CD8-positive, alpha-beta memory T cell (primary cell): Measurements from ENCODE around the gene PRLH. TPM values are rescaled to one million over a fixed set of nuclear protein-coding genes. Genes with fewer than 3 reads are reported as not detected.
A peak's percentile ranks its signal among the peaks of the same experiment; 100 is the strongest.

Source experiments
- CTCF ChIA-PET: fragments of 350-600 bp; sonication (Branson Sonifier 250); formaldehyde crosslinking; loops from one replicate; lab custom pipeline; 2021; ENCODE audit warnings: antibody characterized with exemption; lab: Charles Lee
- POLR2A ChIA-PET: fragments of 350-600 bp; sonication (Branson Sonifier 250); formaldehyde crosslinking; loops from one replicate; lab custom pipeline; 2021; ENCODE audit warnings: antibody characterized with exemption; lab: Charles Lee
- DNase-seq, 5 donors: peaks; one replicate each; pipeline versions ENCODE4 v3.0.0 to v3.0.0-alpha.2; 2020 to 2022; ENCODE audit warnings: mixed read lengths in 1 of 5
- H3K27ac ChIP-seq: one replicate; pipeline ENCODE4 v1.7.0; 2013; ENCODE audit warnings: low read depth, mild to moderate bottlenecking, low read length, moderate library complexity
- H3K27me3 ChIP-seq: 2 replicates; pipeline ENCODE4 v1.7.0; 2013; ENCODE audit warnings: low read length, mild to moderate bottlenecking; ENCODE audit not compliant: insufficient read depth, poor library complexity, severe bottlenecking
- H3K36me3 ChIP-seq: 2 replicates; pipeline ENCODE4 v1.7.0; 2013; ENCODE audit warnings: mild to moderate bottlenecking, low read length, moderate library complexity; ENCODE audit not compliant: insufficient read depth
- H3K4me1 ChIP-seq: 2 replicates; pipeline ENCODE4 v1.7.0; 2013; ENCODE audit warnings: mild to moderate bottlenecking, low read length, moderate library complexity; ENCODE audit not compliant: insufficient read depth
- H3K4me3 ChIP-seq: 2 replicates; pipeline ENCODE4 v1.7.0; 2013; ENCODE audit warnings: mild to moderate bottlenecking, low read length
- H3K9me3 ChIP-seq: 2 replicates; pipeline ENCODE4 v1.7.0; 2013; ENCODE audit warnings: mild to moderate bottlenecking, low read length
- H3K27ac Mint-ChIP-seq, 8 donors: one replicate each; pipeline ENCODE4 v1.8.0; 2020 to 2021; ENCODE audit warnings: mixed read lengths in 8 of 8, mild to moderate bottlenecking in 6 of 8, inconsistent platforms in 3 of 8, moderate library complexity in 3 of 8
- H3K27me3 Mint-ChIP-seq, 2 donors: one replicate each; pipeline ENCODE4 v1.8.0; 2020 to 2021; ENCODE audit warnings: mixed read lengths in 2 of 2, mild to moderate bottlenecking in 1 of 2, moderate library complexity in 1 of 2
- H3K36me3 Mint-ChIP-seq, 3 donors: one replicate each; pipeline ENCODE4 v1.8.0; 2020 to 2021; ENCODE audit warnings: mixed read lengths in 3 of 3, inconsistent platforms in 1 of 3, mild to moderate bottlenecking in 1 of 3
- H3K4me1 Mint-ChIP-seq, 3 donors: one replicate each; pipeline ENCODE4 v1.8.0; 2020 to 2021; ENCODE audit warnings: mixed read lengths in 3 of 3, inconsistent platforms in 1 of 3, mild to moderate bottlenecking in 1 of 3
- H3K4me3 Mint-ChIP-seq, 7 donors: one replicate each; pipeline ENCODE4 v1.8.0; 2020 to 2021; ENCODE audit warnings: mixed read lengths in 7 of 7, mild to moderate bottlenecking in 6 of 7, moderate library complexity in 4 of 7, inconsistent platforms in 2 of 7
- H3K9me3 Mint-ChIP-seq, 5 donors: one replicate each; pipeline ENCODE4 v1.8.0; 2020 to 2022; ENCODE audit warnings: mixed read lengths in 5 of 5, mild to moderate bottlenecking in 3 of 5, moderate library complexity in 2 of 5, inconsistent platforms in 1 of 5
- polyA plus RNA-seq: library from polyadenylated mRNA; unstranded; fragments of 300-500 nt; fragmentation: Illumina TruSeq; gene quantifications from one replicate; pipeline ENCODE4 v1.2.3, GENCODE V29; 2021
- total RNA-seq, 2 experiments: library from RNA; stranded (reverse); gene quantifications; one replicate each; pipeline ENCODE4 v1.2.3, GENCODE V29; 2021

Gene PRLH
- total and polyA plus RNA-seq, 3 experiments from 2014 or later: not detected

DNA sequence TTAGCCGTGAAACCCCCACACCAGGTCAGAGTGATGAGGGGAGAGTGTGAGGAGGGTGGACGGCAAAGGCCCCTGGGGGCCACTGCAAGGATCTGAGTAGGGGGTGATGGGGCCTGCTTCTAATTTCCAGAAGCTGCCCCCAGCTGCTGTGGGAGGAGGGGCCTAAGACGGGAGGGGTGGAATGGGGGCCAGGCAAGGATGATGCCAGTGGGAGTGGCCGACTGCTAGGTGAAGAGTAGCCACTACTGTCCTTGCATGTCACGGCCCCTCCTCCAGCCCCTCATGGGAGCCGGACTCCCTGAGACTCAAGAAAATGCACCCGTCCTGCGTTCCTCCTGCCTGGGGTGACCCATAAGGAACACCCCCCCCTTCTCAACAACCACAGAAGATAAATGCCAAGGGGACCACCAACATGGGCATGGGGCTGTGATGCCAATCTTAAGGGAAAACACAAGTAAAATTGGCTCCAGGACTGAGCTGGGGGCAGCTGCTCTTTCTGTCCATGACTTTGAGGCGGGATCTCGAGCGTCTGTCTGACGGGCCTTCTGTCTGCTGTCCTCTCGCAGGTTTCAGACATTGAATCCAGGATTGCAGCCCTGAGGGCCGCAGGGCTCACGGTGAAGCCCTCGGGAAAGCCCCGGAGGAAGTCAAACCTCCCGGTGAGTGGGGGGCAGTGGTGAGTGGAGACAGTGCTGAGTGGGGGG, 24.2 kb upstream of the PRLH start:
- H3K27ac ChIP-seq: no peak overlapping the region
- no peaks in the 10 kb centered on the region for H3K4me1 ChIP-seq
- no peaks in the 10 kb centered on the region for H3K4me1 Mint-ChIP-seq
- peaks cover 0 to 26% of the 10 kb centered on the region in 2 donors for H3K27me3 Mint-ChIP-seq
- CTCF ChIA-PET: interaction anchor here (1.5 kb wide), 1 partner anchor 14 kb away, joined by 3 read pairs; no protein-coding TSS in a partner anchor
- peaks cover 0 to 3% (median 0%) of the 10 kb centered on the region in 3 donors for H3K36me3 Mint-ChIP-seq
- no peak overlapping the region for H3K27ac Mint-ChIP-seq
- DNase-seq: no peak
- H3K9me3 ChIP-seq: no peaks in the 10 kb centered on the region
- no peak overlapping the region for H3K4me3 Mint-ChIP-seq
- H3K4me3 ChIP-seq: no peak overlapping the region
- no peaks in the 10 kb centered on the region for H3K9me3 Mint-ChIP-seq
- peaks cover 3% of the 10 kb centered on the region for H3K27me3 ChIP-seq
- H3K36me3 ChIP-seq: no peaks in the 10 kb centered on the region
- POLR2A ChIA-PET: no interaction called here

DNA sequence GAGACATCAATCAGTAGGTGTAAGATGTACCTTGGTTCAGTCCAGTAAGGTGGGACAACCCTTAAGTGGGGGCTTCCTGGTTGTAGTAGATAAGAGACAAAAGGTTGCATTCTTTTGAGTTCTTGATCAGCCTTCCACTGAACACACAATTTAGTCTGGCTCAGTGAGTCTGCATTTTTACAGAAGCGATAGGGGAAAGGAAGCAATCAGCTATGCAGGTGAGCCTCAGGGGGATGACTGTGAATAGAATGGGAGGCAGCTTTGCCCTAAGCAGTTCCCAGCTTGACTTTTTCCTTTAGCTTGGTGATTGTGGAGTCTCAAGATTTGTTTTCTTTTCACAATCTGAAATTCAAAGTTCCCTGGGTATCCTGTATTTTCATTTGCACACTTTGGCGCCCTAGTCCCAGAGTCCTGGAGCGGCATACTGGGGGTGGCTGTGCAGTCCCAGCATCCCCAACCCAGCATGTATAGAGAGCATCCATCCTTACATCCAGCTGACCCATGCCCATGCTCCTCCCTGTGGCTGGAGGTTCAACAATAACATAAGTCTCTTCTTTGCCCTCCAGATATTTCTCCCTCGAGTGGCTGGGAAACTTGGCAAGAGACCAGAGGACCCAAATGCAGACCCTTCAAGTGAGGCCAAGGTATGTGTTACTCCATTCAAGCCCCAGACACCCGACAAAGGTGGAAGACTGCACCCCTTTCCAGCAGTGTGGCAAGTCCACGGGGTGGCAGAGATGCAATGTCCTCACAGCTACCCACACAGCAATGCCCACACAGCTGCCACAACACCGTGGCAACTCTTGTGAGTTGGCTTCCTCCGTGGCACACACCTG, 20.1 kb upstream of the PRLH start:
- Histone ChIP-seq H3K27me3 (no peaks in the 10 kb centered on the region), H3K9me3 (no peaks in the 10 kb centered on the region), H3K4me1 (no peaks in the 10 kb centered on the region), H3K27ac (no peak overlapping the region), H3K4me3 (no peak overlapping the region), H3K36me3 (no peaks in the 10 kb centered on the region)
- H3K27me3 Mint-ChIP-seq: peaks cover 0 to 4% of the 10 kb centered on the region in 2 donors
- no peak overlapping the region for H3K27ac Mint-ChIP-seq
- no peaks in the 10 kb centered on the region for H3K9me3 Mint-ChIP-seq
- H3K4me1 Mint-ChIP-seq: no peaks in the 10 kb centered on the region
- peaks cover 0 to 3% (median 0%) of the 10 kb centered on the region in 3 donors for H3K36me3 Mint-ChIP-seq
- no peak for DNase-seq
- H3K4me3 Mint-ChIP-seq: no peak overlapping the region
- CTCF ChIA-PET: interaction anchor here (1.1 to 1.4 kb wide), 2 partner anchors 10 to 26 kb away, joined by 4 to 5 read pairs; no protein-coding TSS in a partner anchor
- POLR2A ChIA-PET: no interaction called here

DNA sequence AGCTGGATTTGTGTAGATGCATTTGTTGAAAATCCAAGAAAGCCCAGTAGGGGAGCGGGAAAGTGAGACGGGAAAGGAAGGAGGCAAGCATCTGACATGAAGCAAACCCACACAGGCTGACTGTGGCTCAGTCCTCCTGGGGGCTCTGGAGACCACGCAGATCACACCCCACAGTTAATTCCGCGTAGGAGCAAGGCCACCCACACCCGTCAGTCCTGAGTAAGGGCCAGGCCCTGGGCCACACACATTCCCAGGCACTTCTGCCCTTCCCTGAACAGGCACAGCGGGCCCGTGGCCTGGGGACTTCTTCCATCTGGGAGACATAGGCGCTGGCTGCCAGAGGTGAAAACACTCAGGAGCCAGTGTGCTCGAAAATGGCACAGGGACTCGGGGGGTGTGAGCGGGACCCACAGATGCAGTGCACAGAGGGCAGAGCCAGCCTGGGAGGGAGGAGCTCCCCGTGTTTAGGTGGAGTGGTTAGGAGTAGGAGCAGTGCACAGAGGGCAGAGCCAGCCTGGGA, 19.4 kb upstream of the PRLH start:
- ChIA-PET POLR2A (no interaction called here), CTCF (no interaction called here)
- H3K27ac Mint-ChIP-seq: no peak overlapping the region
- no peak for DNase-seq
- Histone ChIP-seq H3K4me1 (no peaks in the 10 kb centered on the region), H3K27me3 (no peaks in the 10 kb centered on the region), H3K4me3 (no peak overlapping the region), H3K9me3 (no peaks in the 10 kb centered on the region), H3K27ac (no peak overlapping the region), H3K36me3 (no peaks in the 10 kb centered on the region)
- peaks cover 0 to 1% (median 0%) of the 10 kb centered on the region in 5 donors for H3K9me3 Mint-ChIP-seq
- H3K4me3 Mint-ChIP-seq: no peak overlapping the region
- H3K27me3 Mint-ChIP-seq: no peaks in the 10 kb centered on the region
- H3K4me1 Mint-ChIP-seq: no peaks in the 10 kb centered on the region
- H3K36me3 Mint-ChIP-seq: no peaks in the 10 kb centered on the region

DNA sequence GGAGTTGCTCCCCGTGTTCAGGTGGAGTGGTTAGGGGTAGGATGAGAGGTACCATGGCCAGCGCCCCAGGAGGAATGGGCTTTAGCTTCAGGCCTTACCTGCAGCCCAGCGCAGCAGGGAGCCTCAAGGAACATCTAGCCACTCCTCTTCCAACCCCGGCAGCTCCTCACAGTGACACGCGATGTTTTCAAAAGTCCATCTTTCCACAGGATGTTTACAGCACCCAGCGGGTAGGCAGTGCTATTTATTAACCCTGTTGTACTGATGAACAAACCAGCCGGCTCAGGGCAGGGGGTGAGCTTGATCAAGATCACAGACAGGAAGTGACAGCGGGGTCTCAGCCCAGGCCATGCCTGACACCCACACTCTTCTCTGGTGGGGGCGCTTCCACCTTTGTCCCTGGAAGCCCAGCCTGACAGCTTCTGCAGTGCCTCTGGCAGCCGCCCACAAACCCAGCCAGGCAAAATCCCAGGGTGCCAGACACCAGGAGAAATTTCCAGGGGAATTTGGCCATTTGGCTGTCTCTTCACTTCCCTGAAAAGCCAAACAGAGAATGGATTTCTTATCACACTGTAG, 18.4 kb upstream of the PRLH start:
- H3K4me1 ChIP-seq: no peaks in the 10 kb centered on the region
- ChIA-PET POLR2A (no interaction called here), CTCF (interaction anchor here (2.0 kb wide), 1 partner anchor 24 kb away, joined by 6 read pairs; no protein-coding TSS in a partner anchor)
- H3K27me3 ChIP-seq: no peaks in the 10 kb centered on the region
- H3K9me3 ChIP-seq: no peaks in the 10 kb centered on the region
- no peak overlapping the region for H3K4me3 ChIP-seq
- Mint-ChIP-seq H3K36me3 (no peaks in the 10 kb centered on the region), H3K9me3 (peaks cover 0 to 2% (median 0%) of the 10 kb centered on the region in 5 donors), H3K4me1 (no peaks in the 10 kb centered on the region), H3K27me3 (peaks cover 0 to 3% of the 10 kb centered on the region in 2 donors), H3K27ac (no peak overlapping the region), H3K4me3 (no peak overlapping the region)
- H3K36me3 ChIP-seq: no peaks in the 10 kb centered on the region
- DNase-seq: no peak
- H3K27ac ChIP-seq: no peak overlapping the region

DNA sequence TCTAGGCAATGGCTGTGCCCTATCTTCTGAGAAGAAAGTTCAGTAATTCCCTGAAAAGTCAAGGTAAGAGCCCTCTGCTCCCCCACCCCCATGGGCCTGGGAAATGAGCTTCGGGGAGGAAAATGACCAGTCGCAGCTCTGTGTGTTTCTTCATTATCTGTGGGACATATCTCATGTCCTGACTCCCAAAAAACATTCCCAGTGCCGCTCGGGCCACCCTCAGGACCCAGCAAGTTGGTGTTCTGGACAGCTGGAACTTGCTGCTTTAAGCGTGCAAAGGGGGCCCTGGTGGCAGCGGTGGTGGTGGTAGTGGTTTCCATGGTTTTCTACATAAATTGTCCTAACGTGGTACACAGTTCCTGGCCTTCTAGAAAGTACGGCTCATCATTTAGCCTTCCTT, 17.2 kb upstream of the PRLH start:
- no peak overlapping the region for H3K27ac Mint-ChIP-seq
- H3K27ac ChIP-seq: no peak overlapping the region
- no peak for DNase-seq
- CTCF ChIA-PET: interaction anchor here (2.0 kb wide), 1 partner anchor 23 kb away, joined by 6 read pairs; no protein-coding TSS in a partner anchor
- H3K9me3 ChIP-seq: no peaks in the 10 kb centered on the region
- peaks cover 0 to 6% (median 2%) of the 10 kb centered on the region in 5 donors for H3K9me3 Mint-ChIP-seq
- peaks cover 4 to 11% of the 10 kb centered on the region in 2 donors for H3K27me3 Mint-ChIP-seq
- H3K36me3 Mint-ChIP-seq: no peaks in the 10 kb centered on the region
- no peaks in the 10 kb centered on the region for H3K4me1 Mint-ChIP-seq
- H3K4me3 ChIP-seq: no peak overlapping the region
- no peaks in the 10 kb centered on the region for H3K27me3 ChIP-seq
- POLR2A ChIA-PET: no interaction called here
- no peak overlapping the region for H3K4me3 Mint-ChIP-seq
- H3K4me1 ChIP-seq: no peaks in the 10 kb centered on the region
- H3K36me3 ChIP-seq: no peaks in the 10 kb centered on the region

DNA sequence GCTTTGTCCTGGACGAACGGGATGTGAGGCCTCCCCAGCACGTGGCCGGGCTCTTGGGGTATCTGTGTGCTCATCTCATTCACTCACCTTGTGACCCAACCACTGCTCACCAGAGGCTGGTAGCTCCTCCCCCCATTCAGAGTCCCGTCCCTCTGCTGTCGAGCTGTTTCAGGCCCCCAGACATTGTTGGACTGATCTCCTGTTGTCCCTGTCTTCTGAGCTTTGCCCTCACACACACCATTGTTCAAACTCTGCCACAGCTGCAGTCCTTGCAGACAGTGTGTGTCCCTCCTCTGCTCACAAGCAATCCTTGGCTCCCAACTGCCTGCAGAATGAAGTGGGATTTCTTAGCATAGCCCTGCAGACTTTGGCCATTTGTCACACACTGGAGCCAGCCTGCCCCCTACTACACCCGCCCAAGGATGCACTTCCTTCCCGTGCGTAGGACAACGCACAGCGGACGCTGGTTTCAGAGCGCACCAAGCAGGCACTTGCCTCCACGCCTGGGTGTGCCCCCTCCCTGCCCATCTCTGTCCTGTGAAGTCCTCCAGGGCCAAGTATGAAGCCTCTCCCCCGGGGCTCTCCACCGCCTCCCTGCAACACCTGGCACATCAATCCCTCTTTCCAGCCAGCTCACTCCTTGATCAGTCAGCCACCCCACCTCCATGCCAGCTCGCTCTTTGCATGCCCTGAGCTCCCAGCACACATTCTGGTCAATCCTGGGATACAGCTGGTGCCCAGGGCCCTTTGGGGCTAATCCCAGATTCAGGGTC, 16.5 kb upstream of the PRLH start:
- Histone ChIP-seq H3K4me1 (no peaks in the 10 kb centered on the region), H3K27ac (no peak overlapping the region), H3K4me3 (no peak overlapping the region), H3K27me3 (no peaks in the 10 kb centered on the region), H3K36me3 (no peaks in the 10 kb centered on the region), H3K9me3 (no peaks in the 10 kb centered on the region)
- Mint-ChIP-seq H3K4me1 (no peaks in the 10 kb centered on the region), H3K27me3 (peaks cover 4 to 11% of the 10 kb centered on the region in 2 donors), H3K9me3 (peaks cover 0 to 9% (median 6%) of the 10 kb centered on the region in 5 donors), H3K27ac (peak overlapping the region in 1 of 8 donors; percentile 1), H3K36me3 (no peaks in the 10 kb centered on the region), H3K4me3 (no peak overlapping the region)
- ChIA-PET POLR2A (no interaction called here), CTCF (interaction anchor here (2.0 kb wide), 1 partner anchor 22 kb away, joined by 6 read pairs; no protein-coding TSS in a partner anchor)
- DNase-seq: no peak

DNA sequence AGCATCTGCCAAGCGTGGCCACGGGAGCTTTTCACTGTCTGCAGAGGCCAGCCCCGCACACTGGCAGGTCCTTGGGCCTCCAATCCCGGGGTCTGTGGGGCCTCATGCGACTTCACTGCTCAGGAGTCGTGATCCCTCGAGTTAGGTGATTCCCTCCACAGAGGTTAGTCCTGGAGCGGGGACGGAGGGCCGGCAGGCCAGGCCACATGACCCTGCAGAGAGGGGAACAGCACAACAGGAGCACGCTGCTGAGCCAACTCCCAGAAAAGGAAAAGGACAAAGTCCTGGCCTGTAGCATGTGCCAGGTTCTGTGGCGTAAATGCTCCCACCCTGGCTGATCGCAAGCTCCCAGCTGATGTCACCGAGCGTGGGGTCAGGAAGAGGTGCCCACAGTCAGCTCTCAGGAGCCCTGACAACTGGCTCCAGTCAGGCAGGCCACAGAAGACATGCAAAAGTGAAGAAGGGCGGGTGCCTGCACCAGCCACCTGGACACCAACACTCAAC, 15.3 kb upstream of the PRLH start:
- H3K36me3 Mint-ChIP-seq: peaks cover 0 to 2% (median 0%) of the 10 kb centered on the region in 3 donors
- ChIA-PET POLR2A (no interaction called here), CTCF (no interaction called here)
- Histone ChIP-seq H3K27ac (no peak overlapping the region), H3K4me1 (no peaks in the 10 kb centered on the region), H3K9me3 (peaks cover 4% of the 10 kb centered on the region), H3K4me3 (no peak overlapping the region), H3K27me3 (no peaks in the 10 kb centered on the region), H3K36me3 (no peaks in the 10 kb centered on the region)
- no peak overlapping the region for H3K27ac Mint-ChIP-seq
- H3K9me3 Mint-ChIP-seq: peaks cover 4 to 15% (median 11%) of the 10 kb centered on the region in 5 donors
- DNase-seq: no peak
- no peaks in the 10 kb centered on the region for H3K4me1 Mint-ChIP-seq
- peaks cover 4 to 17% of the 10 kb centered on the region in 2 donors for H3K27me3 Mint-ChIP-seq
- H3K4me3 Mint-ChIP-seq: no peak overlapping the region
